Astrocyte (in vitro differentiated cells and primary cell): Measurements from ENCODE around the gene CORO2B. TPM values are rescaled to one million over a fixed set of nuclear protein-coding genes. Genes with fewer than 3 reads are reported as not detected.

Experiments used
- DNase-seq: peaks from one replicate; pipeline ENCODE4 v3.0.0-alpha.2; 2010; ENCODE audit warnings: low read depth
- FAIRE-seq: peaks from 2 replicates; lab custom pipeline; 2011; peaks lifted over from hg19 to GRCh38; lab: Jason Lieb, UNC
- H2AFZ ChIP-seq: 2 replicates; pipeline ENCODE4 v1.6.0; 2012; ENCODE audit warnings: low read depth, low read length, inconsistent platforms
- H3K27ac ChIP-seq: 2 replicates; pipeline ENCODE4 v1.5.1; 2011; ENCODE audit warnings: low read depth, low read length, inconsistent platforms
- H3K27me3 ChIP-seq: 2 replicates; pipeline ENCODE4 v1.6.0; 2011; ENCODE audit warnings: low read length, inconsistent platforms; ENCODE audit not compliant: insufficient read depth
- H3K36me3 ChIP-seq: 2 replicates; pipeline ENCODE4 v1.5.1; 2011; ENCODE audit warnings: low read length, inconsistent platforms; ENCODE audit not compliant: insufficient read depth
- H3K4me1 ChIP-seq: 2 replicates; pipeline ENCODE4 v1.5.1; 2011; ENCODE audit warnings: low read length, inconsistent platforms; ENCODE audit not compliant: insufficient read depth
- H3K4me2 ChIP-seq: 2 replicates; pipeline ENCODE4 v1.6.0; 2012; ENCODE audit warnings: low read length, inconsistent platforms
- H3K4me3 ChIP-seq: 2 replicates; pipeline ENCODE4 v1.5.1; 2011; ENCODE audit warnings: low read depth, mild to moderate bottlenecking, low read length, inconsistent platforms; ENCODE audit not compliant: insufficient read depth
- H3K79me2 ChIP-seq: 2 replicates; pipeline ENCODE4 v1.6.0; 2012; ENCODE audit warnings: mild to moderate bottlenecking, low read length, inconsistent platforms; ENCODE audit not compliant: insufficient read depth
- H3K9ac ChIP-seq: 2 replicates; pipeline ENCODE4 v1.6.0; 2012; ENCODE audit warnings: mild to moderate bottlenecking, low read length, inconsistent platforms
- H3K9me3 ChIP-seq: 2 replicates; pipeline ENCODE4 v1.5.1; 2012; ENCODE audit warnings: low read depth, mild to moderate bottlenecking, low read length, inconsistent platforms; ENCODE audit not compliant: insufficient read depth
- H4K20me1 ChIP-seq: 2 replicates; pipeline ENCODE4 v1.6.0; 2012; ENCODE audit warnings: low read length, inconsistent platforms; ENCODE audit not compliant: insufficient read depth
- H3K27ac Mint-ChIP-seq: one replicate; pipeline ENCODE4 v1.8.0; 2021; ENCODE audit warnings: mild to moderate bottlenecking, mixed read lengths; ENCODE audit not compliant: unreplicated experiment
- H3K27me3 Mint-ChIP-seq: one replicate; pipeline ENCODE4 v1.8.0; 2021; ENCODE audit warnings: low read depth, mixed read lengths; ENCODE audit not compliant: unreplicated experiment
- H3K36me3 Mint-ChIP-seq: one replicate; pipeline ENCODE4 v1.8.0; 2021; ENCODE audit warnings: low read depth, mixed read lengths; ENCODE audit not compliant: unreplicated experiment
- H3K4me1 Mint-ChIP-seq: one replicate; pipeline ENCODE4 v1.8.0; 2021; ENCODE audit warnings: low read depth, mixed read lengths; ENCODE audit not compliant: unreplicated experiment
- H3K4me3 Mint-ChIP-seq: one replicate; pipeline ENCODE4 v1.8.0; 2021; ENCODE audit warnings: mild to moderate bottlenecking, moderate library complexity, mixed read lengths; ENCODE audit not compliant: unreplicated experiment
- H3K9me3 Mint-ChIP-seq: one replicate; pipeline ENCODE4 v1.8.0; 2021; ENCODE audit warnings: mild to moderate bottlenecking, mixed read lengths; ENCODE audit not compliant: unreplicated experiment
- EZH2 ChIP-seq: IDR thresholded peaks from 2 replicates; pipeline ENCODE4 v1.6.1; 2012; ENCODE audit warnings: mild to moderate bottlenecking, low read length, inconsistent platforms; ENCODE audit not compliant: insufficient read depth
- total RNA-seq: library from RNA; stranded (reverse); gene quantifications from 2 replicates; pipeline ENCODE4 v1.2.1, GENCODE V29; 2021
- TF ChIP-seq, protein P1 (sequence below): IDR thresholded peaks from 2 replicates; pipeline ENCODE4 v1.5.1; 2011; ENCODE audit warnings: low read depth, mild to moderate bottlenecking, inconsistent platforms, low read length, moderate library complexity; ENCODE audit not compliant: insufficient read depth

CORO2B gene
- total RNA-seq, 1 donor from 2014 or later = 7.4 TPM

DNA sequence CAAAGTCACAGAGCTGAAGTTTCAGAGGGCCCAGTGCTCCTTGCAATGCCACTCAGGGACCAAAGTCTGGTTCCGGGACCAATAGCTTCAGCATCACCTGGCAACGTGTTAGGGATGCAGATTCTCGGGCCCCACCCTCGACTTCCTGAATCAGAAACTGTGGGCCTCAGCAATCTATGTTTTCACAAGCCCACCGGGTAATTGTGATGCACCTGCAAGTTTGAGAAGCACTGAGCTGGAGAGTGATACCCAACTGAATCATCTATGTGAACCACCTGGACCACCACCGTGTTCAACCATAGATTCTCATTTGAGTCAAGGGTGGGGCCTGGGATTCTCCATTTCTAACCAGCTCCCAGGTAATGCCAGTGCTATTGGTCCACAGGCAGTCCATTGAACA is 55.7 kb downstream of the CORO2B start:
- Mint-ChIP-seq H3K4me3 (no peak overlapping the region), H3K4me1 (peaks cover 23% of the 10 kb centered on the region), H3K27me3 (peaks cover 4% of the 10 kb centered on the region), H3K9me3 (peaks cover 2% of the 10 kb centered on the region), H3K27ac (no peak overlapping the region), H3K36me3 (peaks cover 4% of the 10 kb centered on the region)
- DNase-seq (no peak), FAIRE-seq (no peak)
- H3K36me3 ChIP-seq = no peaks in the 10 kb centered on the region
- no peaks in the 10 kb centered on the region for H3K27me3 ChIP-seq
- no peak overlapping the region for H3K27ac ChIP-seq
- H3K79me2 ChIP-seq = peaks cover 58% of the 10 kb centered on the region
- peaks cover 24% of the 10 kb centered on the region for H3K4me1 ChIP-seq
- TF ChIP-seq, protein P1, sequence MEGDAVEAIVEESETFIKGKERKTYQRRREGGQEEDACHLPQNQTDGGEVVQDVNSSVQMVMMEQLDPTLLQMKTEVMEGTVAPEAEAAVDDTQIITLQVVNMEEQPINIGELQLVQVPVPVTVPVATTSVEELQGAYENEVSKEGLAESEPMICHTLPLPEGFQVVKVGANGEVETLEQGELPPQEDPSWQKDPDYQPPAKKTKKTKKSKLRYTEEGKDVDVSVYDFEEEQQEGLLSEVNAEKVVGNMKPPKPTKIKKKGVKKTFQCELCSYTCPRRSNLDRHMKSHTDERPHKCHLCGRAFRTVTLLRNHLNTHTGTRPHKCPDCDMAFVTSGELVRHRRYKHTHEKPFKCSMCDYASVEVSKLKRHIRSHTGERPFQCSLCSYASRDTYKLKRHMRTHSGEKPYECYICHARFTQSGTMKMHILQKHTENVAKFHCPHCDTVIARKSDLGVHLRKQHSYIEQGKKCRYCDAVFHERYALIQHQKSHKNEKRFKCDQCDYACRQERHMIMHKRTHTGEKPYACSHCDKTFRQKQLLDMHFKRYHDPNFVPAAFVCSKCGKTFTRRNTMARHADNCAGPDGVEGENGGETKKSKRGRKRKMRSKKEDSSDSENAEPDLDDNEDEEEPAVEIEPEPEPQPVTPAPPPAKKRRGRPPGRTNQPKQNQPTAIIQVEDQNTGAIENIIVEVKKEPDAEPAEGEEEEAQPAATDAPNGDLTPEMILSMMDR = no peak
- TF ChIP-seq EZH2 = no peak
- no peak overlapping the region for H2AFZ ChIP-seq
- H3K4me2 ChIP-seq = no peak overlapping the region
- H3K9ac ChIP-seq = no peak overlapping the region
- H3K9me3 ChIP-seq = no peaks in the 10 kb centered on the region
- H3K4me3 ChIP-seq = no peak overlapping the region
- H4K20me1 ChIP-seq = no peaks in the 10 kb centered on the region

DNA sequence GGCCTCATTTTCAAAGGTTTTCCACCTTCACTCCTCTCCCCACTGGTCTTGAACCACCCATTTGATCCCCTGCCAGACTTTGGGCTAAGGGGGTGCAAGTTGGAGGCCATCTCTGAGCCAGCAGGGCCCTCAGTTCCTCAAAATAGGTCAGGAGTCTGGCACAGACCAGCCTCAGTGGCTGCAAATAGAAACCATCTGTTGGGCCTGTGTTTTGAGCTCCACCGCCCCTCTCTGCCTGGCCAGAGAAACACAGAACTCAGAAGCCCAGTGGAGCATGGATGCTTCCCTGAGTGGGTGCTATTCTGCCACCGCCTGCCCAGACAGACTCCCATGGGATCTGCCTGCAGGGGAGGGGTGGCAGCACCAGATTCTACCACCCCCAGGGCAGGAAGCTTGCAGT is 56.3 kb downstream of the CORO2B start:
- no peak overlapping the region for H3K4me3 ChIP-seq
- no peak overlapping the region for H3K9ac ChIP-seq
- no peaks in the 10 kb centered on the region for H4K20me1 ChIP-seq
- H3K4me3 Mint-ChIP-seq = no peak overlapping the region
- no peaks in the 10 kb centered on the region for H3K27me3 ChIP-seq
- H3K27ac Mint-ChIP-seq = no peak overlapping the region
- no peak overlapping the region for H3K4me2 ChIP-seq
- H3K27ac ChIP-seq = no peak overlapping the region
- DNase-seq (no peak), FAIRE-seq (no peak)
- no peak for TF ChIP-seq EZH2
- TF ChIP-seq, protein P1 = no peak
- no peak overlapping the region for H2AFZ ChIP-seq
- H3K9me3 Mint-ChIP-seq = peaks cover 2% of the 10 kb centered on the region
- no peaks in the 10 kb centered on the region for H3K9me3 ChIP-seq
- H3K79me2 ChIP-seq = peaks cover 57% of the 10 kb centered on the region
- H3K27me3 Mint-ChIP-seq = peaks cover 4% of the 10 kb centered on the region
- H3K4me1 ChIP-seq = peaks cover 30% of the 10 kb centered on the region
- no peaks in the 10 kb centered on the region for H3K36me3 ChIP-seq
- peaks cover 4% of the 10 kb centered on the region for H3K36me3 Mint-ChIP-seq
- peaks cover 27% of the 10 kb centered on the region for H3K4me1 Mint-ChIP-seq

DNA sequence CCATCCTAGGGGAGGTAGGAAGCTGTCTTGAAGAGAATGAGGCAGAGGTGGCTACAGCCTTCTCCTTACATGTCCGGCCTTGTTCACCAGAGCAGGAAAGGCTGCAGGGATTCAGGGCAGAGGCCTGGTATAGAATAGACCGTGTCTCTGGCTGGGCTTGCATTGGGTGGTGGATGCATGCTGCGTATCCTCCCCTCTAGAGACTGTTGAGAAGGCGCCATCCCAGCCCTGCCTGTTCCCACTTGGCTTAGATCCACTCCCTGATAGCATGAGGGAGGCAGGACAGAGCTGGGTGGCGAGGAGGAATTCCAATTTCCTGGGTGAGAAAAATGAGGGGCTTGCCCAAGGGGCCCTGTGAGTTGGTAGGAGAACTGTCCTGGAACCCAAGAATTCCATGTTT is 57.5 kb downstream of the CORO2B start:
- H3K27me3 Mint-ChIP-seq = peaks cover 4% of the 10 kb centered on the region
- no peak overlapping the region for H2AFZ ChIP-seq
- no peaks in the 10 kb centered on the region for H3K36me3 ChIP-seq
- DNase-seq = no peak
- H3K4me1 ChIP-seq = peaks cover 36% of the 10 kb centered on the region
- no peaks in the 10 kb centered on the region for H3K27me3 ChIP-seq
- FAIRE-seq = no peak
- H3K9me3 Mint-ChIP-seq = peaks cover 3% of the 10 kb centered on the region
- H3K4me2 ChIP-seq = no peak overlapping the region
- no peak overlapping the region for H3K4me3 ChIP-seq
- no peak overlapping the region for H3K27ac Mint-ChIP-seq
- H3K27ac ChIP-seq = no peak overlapping the region
- no peak overlapping the region for H3K4me3 Mint-ChIP-seq
- peaks cover 31% of the 10 kb centered on the region for H3K4me1 Mint-ChIP-seq
- TF ChIP-seq, protein P1 = no peak
- no peak for TF ChIP-seq EZH2
- peaks cover 46% of the 10 kb centered on the region for H3K79me2 ChIP-seq
- H3K9ac ChIP-seq = no peak overlapping the region
- H3K9me3 ChIP-seq = no peaks in the 10 kb centered on the region
- peaks cover 4% of the 10 kb centered on the region for H3K36me3 Mint-ChIP-seq
- no peaks in the 10 kb centered on the region for H4K20me1 ChIP-seq
